Hematopoietic multipotent progenitor cell treated with erythropoietin and hydrocortisone succinate and interleukin-3 and kit ligand, for 4 days (in vitro differentiated cells): ENCODE measurements around the gene TMTC2.

Source experiments
- DNase-seq: peaks from one replicate; pipeline ENCODE4 v3.0.0-alpha.2; 2015

TMTC2 gene

GRCh38 chr12:82682851-82683261, 3.9 kb upstream of the TMTC2 start:
- DNase-seq, result peak; percentile 6

DNA sequence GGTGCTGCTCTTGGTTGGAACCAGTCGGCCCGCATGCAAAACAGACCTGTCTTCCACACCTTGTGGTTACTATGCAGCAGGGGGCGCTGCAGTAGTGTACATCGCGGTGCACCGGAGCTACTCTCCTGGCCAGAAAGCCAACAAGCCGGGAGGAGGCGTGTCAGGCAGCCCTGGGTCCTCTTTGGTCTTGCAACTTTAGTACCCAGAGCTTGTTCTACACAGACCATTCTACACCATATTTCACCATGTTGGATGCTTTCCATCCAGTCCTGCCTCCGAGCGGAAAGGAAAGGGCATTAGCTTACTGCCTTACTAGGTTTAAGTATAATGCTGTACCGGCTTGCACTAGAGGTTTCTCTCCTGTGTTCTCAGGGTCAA, 927 bp upstream of the TMTC2 start:
- peak; percentile 95 for DNase-seq

DNA sequence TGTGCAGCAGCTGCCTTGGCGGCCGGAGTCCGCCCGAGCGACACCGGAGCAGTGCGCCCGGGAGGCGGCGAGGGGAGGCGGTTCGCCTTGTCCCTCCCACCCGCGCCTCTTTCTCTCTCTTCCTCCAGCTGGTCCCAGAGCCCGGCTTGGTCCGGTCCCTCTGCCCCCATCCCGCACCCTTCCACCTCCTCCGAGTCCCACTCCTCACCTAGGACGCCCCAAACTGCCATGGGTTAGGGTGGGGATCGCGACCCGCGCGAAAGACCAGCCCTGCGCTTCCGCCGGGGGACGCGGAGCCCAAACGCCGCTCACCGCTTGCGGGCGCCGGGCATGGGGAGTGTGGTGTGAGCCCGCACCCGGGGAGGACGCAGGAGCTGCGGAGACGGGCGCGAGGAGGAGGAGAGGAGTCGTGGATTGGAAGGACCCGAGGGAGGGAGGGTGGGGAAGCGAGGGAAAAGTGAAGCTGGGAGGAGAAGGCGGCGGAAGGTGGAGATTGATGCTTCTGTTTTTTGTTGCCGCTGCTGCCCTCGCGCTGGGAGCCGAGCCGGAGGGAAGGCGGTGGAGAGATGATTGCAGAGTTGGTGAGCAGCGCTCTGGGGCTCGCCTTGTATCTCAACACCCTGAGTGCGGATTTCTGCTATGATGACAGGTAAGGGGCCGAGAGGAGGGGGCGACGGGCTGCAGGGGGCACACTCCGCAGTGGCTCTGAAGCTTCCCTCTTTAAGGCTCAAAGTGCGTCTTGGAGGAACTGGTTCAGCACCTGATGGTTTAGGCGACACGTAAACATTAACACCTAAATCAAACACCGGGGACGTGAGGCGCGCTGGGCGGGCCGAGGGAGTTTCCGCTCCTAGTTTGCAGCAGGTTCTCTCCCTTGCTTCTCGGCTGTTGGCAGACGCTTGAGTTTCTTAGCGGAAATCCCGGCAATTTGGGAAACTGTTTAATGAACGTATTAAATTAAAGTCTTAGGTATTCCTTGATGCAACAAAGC, 610 bp downstream of the TMTC2 start:
- DNase-seq, result peak; percentile 39

DNA sequence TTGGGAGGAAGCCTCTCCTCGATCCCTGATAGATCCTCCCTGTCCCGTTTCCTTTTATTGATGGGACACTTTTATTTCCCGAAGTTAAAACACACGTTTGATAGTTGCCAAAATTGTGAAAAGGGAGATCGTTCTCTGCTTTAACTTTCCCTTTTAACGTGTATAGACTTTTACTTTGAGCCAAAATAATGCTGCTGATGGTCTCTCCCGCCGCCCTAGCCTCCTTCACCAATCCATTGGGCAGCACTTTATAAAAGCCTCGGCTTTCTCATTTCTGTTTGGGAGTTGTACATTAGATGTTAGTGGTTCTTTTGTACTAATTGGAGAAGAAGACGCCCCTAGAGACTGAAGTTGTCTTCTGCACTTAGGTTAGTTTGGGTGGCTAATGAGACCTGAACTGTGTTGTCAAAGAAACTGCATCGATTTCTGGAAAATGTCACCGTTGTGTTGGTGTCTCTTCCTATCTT, 1.4 kb downstream of the TMTC2 start:
- DNase-seq, result peak; percentile 54

DNA sequence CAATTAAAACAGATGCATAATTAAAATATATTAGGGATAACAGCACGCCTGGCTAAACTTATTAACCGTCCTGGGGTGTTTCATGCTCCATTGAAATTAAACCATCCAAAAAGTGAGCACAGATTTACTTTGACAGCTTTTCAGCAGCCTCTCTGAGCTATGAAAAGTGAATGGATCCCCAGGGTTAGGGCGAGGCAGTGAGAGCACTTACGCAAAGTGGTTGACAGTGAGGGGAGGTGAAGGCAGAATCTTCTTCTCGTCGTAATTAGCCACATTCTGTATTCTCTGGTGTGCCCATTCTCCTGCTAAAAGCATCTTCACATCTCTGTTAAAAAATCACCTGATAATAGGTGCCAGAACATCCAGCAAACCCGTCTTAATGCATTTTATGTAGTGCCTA, 1.9 kb downstream of the TMTC2 start:
- no peak for DNase-seq

DNA sequence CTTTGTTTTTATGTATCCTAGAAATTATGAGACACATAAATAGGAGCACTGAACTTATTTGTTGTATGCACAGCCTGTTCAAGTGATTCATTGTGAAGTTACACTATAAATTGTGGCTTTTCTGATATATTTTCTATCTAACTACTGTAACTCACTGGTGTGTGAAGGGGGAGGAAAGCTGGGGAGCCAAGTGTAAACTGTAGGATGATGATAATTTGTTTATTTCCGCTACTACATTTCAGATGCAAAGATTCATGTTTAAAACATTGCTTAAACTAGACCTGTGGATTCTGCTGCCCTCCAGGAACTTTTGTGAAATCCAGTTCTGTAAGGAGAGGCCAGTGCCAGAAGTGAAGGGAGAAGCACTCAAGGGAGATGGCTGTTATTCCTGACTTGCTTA, 3.3 kb downstream of the TMTC2 start:
- DNase-seq, result no peak

GRCh38 chr12:82691513-82691912, 4.8 kb downstream of the TMTC2 start:
- no peak for DNase-seq

DNA sequence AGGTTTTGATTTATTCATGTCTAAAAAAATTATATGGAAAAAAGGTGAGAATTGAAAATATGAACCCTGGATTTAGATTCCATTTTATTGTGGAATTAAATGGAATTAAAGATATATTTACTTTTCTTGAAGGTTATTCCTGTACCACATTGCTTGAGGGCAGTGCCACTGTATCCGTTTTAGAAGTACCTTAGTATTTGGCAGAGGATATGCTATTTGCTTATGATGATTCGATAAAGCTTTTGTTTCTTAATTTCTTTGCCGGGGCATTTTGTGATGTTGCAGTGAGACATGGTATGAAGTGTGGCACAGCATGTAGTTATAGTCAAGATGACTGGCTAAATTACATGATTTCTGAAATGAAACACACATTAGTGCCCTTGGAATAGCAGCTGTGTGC, 7.6 kb downstream of the TMTC2 start:
- no peak for DNase-seq

DNA sequence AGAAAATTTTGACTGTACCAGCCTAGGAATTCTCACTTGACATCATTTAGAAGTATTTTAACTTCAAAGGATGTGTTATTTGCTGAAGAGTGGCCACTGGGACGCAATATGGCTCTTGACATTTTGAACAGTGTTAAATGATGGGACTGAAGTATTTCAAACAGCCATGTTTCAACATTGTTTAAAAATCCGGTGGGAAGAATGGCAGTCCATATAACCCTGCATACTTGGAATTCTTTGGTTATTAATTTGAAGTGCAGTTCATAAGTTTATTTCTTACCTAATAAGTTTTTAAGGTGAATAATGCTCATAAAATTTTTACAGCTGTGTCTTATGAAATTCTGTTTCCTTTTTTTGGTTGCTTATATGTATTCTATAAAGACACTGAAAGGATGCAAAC, 8.3 kb downstream of the TMTC2 start:
- DNase-seq, result no peak

DNA sequence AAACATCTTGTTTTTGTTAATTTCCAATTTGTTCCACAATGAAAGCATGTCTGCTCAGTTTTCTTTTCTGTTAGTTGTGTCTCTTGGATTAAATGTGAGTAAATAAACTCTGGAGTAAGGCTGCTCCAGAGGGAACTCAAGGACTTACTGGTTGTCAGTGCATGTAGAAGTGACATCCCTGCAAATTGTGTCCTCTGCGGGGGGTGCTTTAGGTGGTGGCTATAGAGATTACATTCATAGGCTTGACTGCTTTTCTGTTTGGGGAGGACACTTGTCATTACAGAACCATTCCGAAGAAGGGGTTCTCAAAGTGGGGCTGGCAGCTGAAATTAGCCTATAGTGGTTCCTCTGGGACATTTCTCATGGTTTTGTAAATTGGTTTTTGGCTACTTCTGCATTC, 8.8 kb downstream of the TMTC2 start:
- no peak for DNase-seq

GRCh38 chr12:82696543-82696942, 9.8 kb downstream of the TMTC2 start:
- no peak for DNase-seq

DNA sequence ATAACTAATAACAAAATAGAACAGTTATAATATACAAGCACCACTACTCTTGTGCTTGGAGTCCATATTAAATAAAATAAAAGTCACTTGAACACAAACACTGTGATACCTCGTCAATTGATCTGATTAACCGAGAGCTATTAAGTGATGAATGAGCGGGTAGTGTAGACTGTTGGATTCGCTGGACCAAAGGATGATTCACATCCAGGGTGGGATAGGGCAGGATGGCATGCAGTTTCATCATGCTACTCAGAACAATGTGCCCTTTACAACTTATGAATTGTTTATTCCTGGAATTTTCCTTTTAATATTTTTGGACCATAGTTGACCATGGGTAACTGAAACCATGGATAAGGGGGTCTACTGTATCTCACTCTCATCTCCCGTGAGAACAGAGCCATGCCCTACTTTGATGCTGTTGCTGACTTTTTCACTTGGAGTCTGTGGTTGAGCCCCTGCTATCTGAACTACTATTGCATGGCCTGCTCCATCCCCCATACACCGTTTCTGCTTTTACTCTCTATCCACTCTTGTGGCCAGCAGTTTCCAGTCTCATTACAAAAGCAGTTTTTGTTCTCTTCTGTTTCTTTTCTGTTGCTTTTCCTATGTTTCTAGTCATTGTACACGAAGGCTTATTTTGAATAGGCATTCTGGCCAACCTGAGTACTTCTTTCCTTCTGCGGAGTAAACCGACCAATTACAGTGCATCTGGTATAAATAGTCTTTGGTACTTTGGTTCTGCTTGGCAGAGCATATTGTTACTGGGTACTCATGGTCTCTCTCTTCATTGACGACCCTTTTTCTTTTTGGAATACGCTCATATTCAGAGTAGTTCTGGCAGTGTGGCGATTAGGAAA, 12.2 kb downstream of the TMTC2 start:
- no peak for DNase-seq

DNA sequence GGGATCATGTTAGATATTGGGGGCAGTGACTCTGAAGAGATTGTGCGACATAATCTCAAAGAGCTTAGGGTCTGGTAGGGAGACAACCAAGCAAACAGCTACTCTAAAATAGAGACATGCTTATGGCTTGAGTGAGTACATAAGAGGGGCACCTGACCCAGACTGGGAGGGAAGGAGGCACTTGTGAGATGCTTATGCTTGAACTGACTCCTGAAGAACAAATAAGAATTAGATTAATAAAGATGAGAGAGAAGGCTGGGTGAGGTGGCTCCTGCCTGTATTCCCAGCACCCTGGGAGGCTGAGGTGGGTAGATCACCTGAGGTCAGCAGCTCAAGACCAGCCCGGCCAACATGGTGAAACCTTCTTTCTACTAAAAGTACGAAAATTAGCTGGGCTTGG, 19.1 kb downstream of the TMTC2 start:
- DNase-seq, result no peak

GRCh38 chr12:82708061-82708879, 21.6 kb downstream of the TMTC2 start:
- no peak for DNase-seq

DNA sequence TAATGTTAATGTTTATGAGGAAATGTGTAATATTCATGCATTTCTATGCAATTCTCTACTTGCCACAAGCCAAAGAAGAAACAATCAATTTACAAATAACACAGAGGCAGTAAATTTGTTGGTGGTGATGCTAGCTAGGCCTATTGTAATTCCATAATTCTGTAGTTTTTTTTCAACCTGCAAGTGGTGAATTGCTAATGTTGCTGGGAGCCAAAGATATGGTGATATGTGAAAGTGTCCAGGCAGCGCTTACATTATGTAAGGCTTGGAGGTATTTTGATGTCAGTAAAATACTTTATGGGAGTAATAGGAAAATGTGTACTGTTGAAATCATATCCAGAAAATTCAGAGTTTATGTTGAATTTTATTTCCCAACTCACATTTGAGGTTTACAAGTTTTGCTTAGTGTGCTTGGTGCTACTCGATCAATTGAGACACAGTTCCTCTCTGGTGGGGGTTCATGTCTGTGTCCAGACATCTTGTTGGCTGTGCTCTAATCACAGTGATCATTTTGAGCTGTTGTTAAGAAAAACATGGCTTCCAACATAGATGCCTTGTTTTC, 23.2 kb downstream of the TMTC2 start:
- no peak for DNase-seq

- no peak for DNase-seq
Observed at GRCh38 chr12:82710741-82711140, 24.0 kb downstream of the TMTC2 start.

DNA sequence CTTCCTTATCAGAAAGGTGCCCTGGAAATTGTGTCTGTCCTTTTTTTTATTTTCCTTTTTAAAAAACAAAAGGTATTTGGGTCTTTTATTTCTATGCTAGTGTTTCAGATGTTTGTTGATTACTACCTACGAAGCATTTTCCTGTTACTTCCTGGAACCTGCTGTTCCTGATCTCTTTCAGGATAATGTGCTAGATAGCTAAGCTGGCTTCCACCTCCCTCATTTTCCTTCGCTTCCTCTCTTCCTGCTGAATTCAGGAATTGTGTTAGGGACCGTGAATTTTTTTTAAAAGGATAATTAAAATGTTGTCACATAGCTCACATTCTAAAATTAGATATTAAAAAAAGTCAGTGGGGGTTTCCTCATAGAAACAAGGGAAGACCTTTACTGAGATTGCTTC, 27.7 kb downstream of the TMTC2 start:
- no peak for DNase-seq

GRCh38 chr12:82721726-82722125, 35.0 kb downstream of the TMTC2 start:
- no peak for DNase-seq

DNA sequence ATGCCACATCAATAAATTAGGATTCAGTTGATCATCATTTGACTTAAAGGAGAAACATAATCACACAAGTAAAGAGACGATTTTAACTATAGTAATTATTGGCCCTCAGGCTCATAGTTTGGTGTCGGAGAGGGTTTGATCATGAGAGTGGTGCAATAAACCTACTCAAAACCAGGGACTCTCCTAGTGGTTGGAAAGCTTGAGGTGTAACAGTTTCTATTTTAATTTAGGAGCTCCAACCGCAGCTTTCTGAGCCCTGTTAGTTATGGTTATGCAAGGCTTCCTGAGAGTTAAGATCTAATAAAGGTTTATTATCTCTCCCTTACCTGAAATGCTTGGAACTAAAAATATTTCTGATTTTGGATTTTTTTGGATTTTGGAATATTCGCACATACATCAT, 36.4 kb downstream of the TMTC2 start:
- DNase-seq, result no peak

DNA sequence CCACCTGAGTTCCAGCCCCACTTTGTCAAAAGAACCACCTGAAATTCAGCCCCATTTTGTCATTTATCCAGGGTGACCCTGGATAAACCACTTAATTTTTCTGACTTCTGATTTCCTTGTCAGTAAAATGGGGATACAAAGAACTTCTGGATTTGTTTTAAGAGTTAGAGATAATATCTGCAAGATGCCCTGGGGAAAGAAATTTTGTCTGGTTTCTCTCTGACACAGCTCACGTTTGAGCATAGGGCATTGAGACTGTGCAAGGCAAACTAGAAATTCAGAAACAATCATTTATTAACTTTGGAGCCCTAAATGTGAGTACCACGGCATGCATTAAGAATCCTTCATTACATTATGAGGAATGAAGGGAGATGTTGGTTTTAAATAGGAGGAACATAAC, 37.2 kb downstream of the TMTC2 start:
- DNase-seq, result no peak

DNA sequence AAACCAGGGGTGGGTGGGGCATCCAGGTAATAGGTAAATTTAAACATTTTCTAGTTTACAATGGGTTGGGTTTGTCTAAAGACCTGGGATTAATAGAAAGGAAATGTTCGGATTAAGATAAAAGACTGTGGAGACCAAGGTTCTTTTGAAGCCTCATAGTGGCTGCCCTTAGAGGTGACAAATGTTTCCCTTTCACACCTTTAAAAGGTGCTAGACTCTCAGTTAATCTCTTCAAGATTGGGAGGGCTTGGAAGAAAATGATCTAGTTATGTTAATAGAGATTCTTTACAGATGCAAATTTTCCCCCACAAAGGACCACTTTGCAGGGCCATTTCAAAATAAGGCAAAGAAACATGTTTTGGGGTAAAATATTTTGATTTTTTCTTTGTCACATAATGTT, 39.0 kb downstream of the TMTC2 start:
- DNase-seq, result no peak

GRCh38 chr12:82727886-82728285, 41.2 kb downstream of the TMTC2 start:
- DNase-seq, result no peak

- DNase-seq, result no peak
Observed at GRCh38 chr12:82728710-82729109, 42.0 kb downstream of the TMTC2 start.
